Right ventricle myocardium superior (tissue), 1 donor: ENCODE results near the gene TIAL1. TPM values are rescaled to one million over a fixed set of nuclear protein-coding genes. Genes with fewer than 3 reads are reported as not detected.
"Not testable (repeated sequence)": the region's sequence is repeated elsewhere in the genome, so short reads cannot be mapped to it uniquely, and the experiment has no call there.

Experiments
- ATAC-seq: fragments of 200-7000 bp; cut with Tn5 transposase; one replicate; pipeline ENCODE4 v1.9.1; 2020; ENCODE audit warnings: mild to moderate bottlenecking; ENCODE audit not compliant: poor library complexity
- DNase-seq: peaks from one replicate; pipeline ENCODE4 v3.0.0-alpha.2; 2020
- intact Hi-C: fragments of 100-400 bp; cut with DNase I; formaldehyde crosslinking; loops from one replicate; pipeline ENCODE4 v1.11.2; 2022
- total RNA-seq: library from RNA; stranded (reverse); fragmentation: NEBNext Ultra II Directional; extraction: Animal tissue kit (Norgen Biotek cat#: 25700); gene quantifications from one replicate; pipeline ENCODE4 v1.2.1, GENCODE V29; 2021
- donor health status: DM: no; HTN: yes; CAD: no; lungs with severe emphysema.

Gene TIAL1
- total RNA-seq, 1 donor from 2014 or later, result 75.1 TPM

GRCh38 chr10:119567978-119568377, 28.8 kb downstream of the TIAL1 start:
- intact Hi-C loops, result no loop called here
- ATAC-seq (no peak), DNase-seq (no peak)

GRCh38 chr10:119562097-119562496, 34.7 kb downstream of the TIAL1 start:
- DNase-seq (no peak), ATAC-seq (no peak)
- intact Hi-C loops, result no loop called here

GRCh38 chr10:119559511-119559910, 37.3 kb downstream of the TIAL1 start:
- ATAC-seq, intact Hi-C loops, DNase-seq: not testable (repeated sequence)

GRCh38 chr10:119556081-119556480, 40.7 kb downstream of the TIAL1 start:
- intact Hi-C loops, ATAC-seq: not testable (repeated sequence)

GRCh38 chr10:119555178-119555784, 41.5 kb downstream of the TIAL1 start:
- DNase-seq (no peak), ATAC-seq (no peak)
- intact Hi-C loops, result no loop called here

More at GRCh38 chr10:119556081-119556480, 40.7 kb downstream of the TIAL1 start:
- not testable (repeated sequence) for DNase-seq

- DNase-seq (no peak), ATAC-seq (no peak)
- intact Hi-C loops, result no loop called here
These were observed 45.9 kb downstream of the TIAL1 start for GRCh38 chr10:119550827-119551226.

GRCh38 chr10:119549247-119549999, 47.3 kb downstream of the TIAL1 start:
- DNase-seq (no peak), ATAC-seq (no peak)
- intact Hi-C loops, result no loop called here

- intact Hi-C loops, result no loop called here
- DNase-seq, result no peak
- ATAC-seq, result no peak
These were observed 50.8 kb downstream of the TIAL1 start for GRCh38 chr10:119546009-119546408.

- DNase-seq (no peak), ATAC-seq (no peak)
- intact Hi-C loops, result no loop called here
These were observed 51.5 kb downstream of the TIAL1 start for GRCh38 chr10:119545310-119545709.

GRCh38 chr10:119543814-119544642, 52.7 kb downstream of the TIAL1 start:
- DNase-seq, result no peak
- intact Hi-C loops, result no loop called here
- ATAC-seq, result no peak

GRCh38 chr10:119542988-119543813, 53.6 kb downstream of the TIAL1 start:
- ATAC-seq (peak; percentile 72), DNase-seq (peak; percentile 70)
- intact Hi-C loops, result no loop called here

- DNase-seq, result peak; percentile 90
- intact Hi-C loops, result no loop called here
- peak; percentile 97 for ATAC-seq
These were observed 54.3 kb downstream of the TIAL1 start, which contains the start of gene RGS10 for GRCh38 chr10:119542357-119542987. Gene RGS10 (minus strand): TSS chr10:119542719. CDS start chr10:119542638, 81 bp downstream.

GRCh38 chr10:119541459-119542356, 55.1 kb downstream of the TIAL1 start:
- ATAC-seq, result peak; percentile 7
- DNase-seq, result peak; percentile 60
- intact Hi-C loops, result no loop called here

GRCh38 chr10:119541046-119541445, 55.7 kb downstream of the TIAL1 start:
- DNase-seq, result no peak
- intact Hi-C loops, result no loop called here
- no peak for ATAC-seq

GRCh38 chr10:119540038-119540437, 56.7 kb downstream of the TIAL1 start:
- intact Hi-C loops, result no loop called here
- no peak for ATAC-seq

GRCh38 chr10:119539359-119539825, 57.4 kb downstream of the TIAL1 start:
- DNase-seq (no peak), ATAC-seq (no peak)
- intact Hi-C loops, result no loop called here

More at GRCh38 chr10:119540038-119540437, 56.7 kb downstream of the TIAL1 start:
- DNase-seq, result no peak
